ENCODE measurements around the gene SEC23A.
"Not testable (repeated sequence)": the region's sequence is repeated elsewhere in the genome, so short reads cannot be mapped to it uniquely, and the experiment has no call there.

Gene SEC23A

GRCh38 chr14:39114073-39114838 is 11.2 kb upstream of the SEC23A start, which contains the start of gene GEMIN2:
Gene GEMIN2, plus strand, starts transcription at chr14:39114323. Its CDS starts 16 bp downstream, at chr14:39114339.
- Histone ChIP-seq H4K20me1 (no peaks in the 10 kb centered on the region), H3K4me2 (peak within 1 kb of the TSS; percentile 66 to 97 (median 86)), H3K27me3 (no peaks in the 10 kb centered on the region), H3K36me3 (peaks cover 12 to 23% (median 20%) of the 10 kb centered on the region in 11 experiments; a peak in 21 of 22 replicates), H3K9ac (peak within 1 kb of the TSS; percentile 73 to 86 (median 80)), H3K4me3 (peak within 1 kb of the TSS; percentile 69 to 87 (median 78)), H3K9me3 (replicated peaks in 1 of 11) (no peaks in the 10 kb centered on the region), H3K4me1 (peaks cover 11 to 21% (median 17%) of the 10 kb centered on the region in 10 experiments), H3K27ac (peak within 1 kb of the TSS; percentile 48 to 81 (median 73))
- no peak for TF ChIP-seq Cebpa-rat (IDR thresholded peaks at IDR 0.05)

GRCh38 chr14:39113685-39114072 is 10.6 kb upstream of the SEC23A start:
- Histone ChIP-seq H3K27ac (peak overlapping the region; percentile 48 to 81 (median 73)), H3K4me1 (peaks cover 11 to 21% (median 17%) of the 10 kb centered on the region in 10 experiments)

GRCh38 chr14:39109893-39110715 is 7.1 kb upstream of the SEC23A start:
- no peaks in the 10 kb centered on the region for H3K9me3 ChIP-seq (replicated peaks in 1 of 11)
- H3K36me3 ChIP-seq: no peaks in the 10 kb centered on the region
- H3K27ac ChIP-seq: no peak overlapping the region
- H3K9ac ChIP-seq: no peak overlapping the region
- H3K4me2 ChIP-seq: no peak overlapping the region
- peaks cover 5 to 15% (median 11%) of the 10 kb centered on the region in 10 experiments for H3K4me1 ChIP-seq
- no peak overlapping the region for H3K4me3 ChIP-seq
- H3K27me3 ChIP-seq: no peaks in the 10 kb centered on the region
- no peaks in the 10 kb centered on the region for H4K20me1 ChIP-seq
- no peak for TF ChIP-seq Cebpa-rat (IDR thresholded peaks at IDR 0.05)

More at GRCh38 chr14:39113685-39114072, 10.6 kb upstream of the SEC23A start:
- TF ChIP-seq Cebpa-rat (IDR thresholded peaks at IDR 0.05): no peak
- Histone ChIP-seq H3K36me3 (peaks cover 6 to 17% (median 14%) of the 10 kb centered on the region in 11 experiments; a peak in 20 of 22 replicates), H3K27me3 (no peaks in the 10 kb centered on the region), H3K9me3 (replicated peaks in 1 of 11) (no peaks in the 10 kb centered on the region), H3K9ac (peak overlapping the region; percentile 73 to 86 (median 80); a peak in 21 of 22 replicates), H3K4me3 (peak overlapping the region; percentile 69 to 87 (median 78)), H4K20me1 (no peaks in the 10 kb centered on the region), H3K4me2 (peak overlapping the region; percentile 66 to 97 (median 86))

DNA sequence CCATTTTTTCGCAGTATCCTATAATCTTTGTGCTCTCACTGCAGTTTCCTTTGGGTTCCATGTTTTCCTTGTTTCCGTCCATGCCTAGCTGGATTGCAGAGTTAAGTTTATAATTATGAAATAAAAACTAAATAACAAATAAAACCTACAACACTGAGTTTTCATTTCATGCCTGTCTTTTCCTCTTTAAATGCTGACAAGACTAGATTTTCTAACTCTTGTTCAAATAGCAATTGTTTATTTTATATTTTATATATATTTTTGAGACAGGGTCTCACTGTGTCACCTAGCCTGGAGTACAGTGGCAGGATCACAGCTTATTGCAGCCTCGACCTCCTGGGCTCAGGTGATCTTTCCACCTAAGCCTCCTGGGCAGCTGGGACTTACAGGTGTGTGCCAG is 5.8 kb upstream of the SEC23A start:
- Histone ChIP-seq H3K4me1 (peaks cover 11 to 20% (median 15%) of the 10 kb centered on the region in 10 experiments), H3K4me2 (no peak overlapping the region), H3K9ac (no peak overlapping the region), H3K27me3 (no peaks in the 10 kb centered on the region), H3K9me3 (replicated peaks in 1 of 11) (no peaks in the 10 kb centered on the region), H4K20me1 (no peaks in the 10 kb centered on the region), H3K4me3 (no peak overlapping the region), H3K36me3 (no peaks in the 10 kb centered on the region), H3K27ac (no peak overlapping the region)
- TF ChIP-seq Cebpa-rat (IDR thresholded peaks at IDR 0.05): no peak

DNA sequence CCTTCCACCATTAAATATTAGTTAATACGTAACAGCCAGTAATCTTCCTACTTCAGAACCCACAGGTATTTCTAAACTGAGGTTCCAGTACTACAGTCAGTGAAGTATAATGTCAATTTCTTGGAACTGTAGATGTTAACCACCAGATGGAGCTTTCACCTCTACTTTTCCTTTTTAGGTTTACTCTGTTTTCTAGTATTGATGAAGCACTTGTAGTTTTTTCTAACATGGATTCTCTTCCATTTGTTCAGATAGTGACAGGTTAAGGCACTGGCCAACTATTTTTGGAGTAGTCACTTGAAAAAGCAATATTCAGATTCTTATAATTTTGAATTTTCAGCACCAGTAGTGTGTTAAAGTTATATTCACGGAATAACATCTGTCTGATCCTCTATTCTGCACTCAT is 4.6 kb upstream of the SEC23A start:
- H3K36me3 ChIP-seq: no peaks in the 10 kb centered on the region
- peaks cover 10 to 14% (median 12%) of the 10 kb centered on the region in 10 experiments for H3K4me1 ChIP-seq
- no peak overlapping the region for H3K4me2 ChIP-seq
- no peak overlapping the region for H3K4me3 ChIP-seq
- H3K9me3 ChIP-seq (replicated peaks in 1 of 11): no peaks in the 10 kb centered on the region
- H3K27me3 ChIP-seq: no peaks in the 10 kb centered on the region
- no peak overlapping the region for H3K27ac ChIP-seq
- no peak for TF ChIP-seq Cebpa-rat (IDR thresholded peaks at IDR 0.05)
- no peaks in the 10 kb centered on the region for H4K20me1 ChIP-seq
- H3K9ac ChIP-seq: no peak overlapping the region

GRCh38 chr14:39104078-39104801 is 1.2 kb upstream of the SEC23A start:
- not testable (repeated sequence) for H3K27me3 ChIP-seq; H4K20me1 ChIP-seq; H3K36me3 ChIP-seq; H3K9me3 ChIP-seq (replicated peaks in 1 of 11)
- Histone ChIP-seq H3K9ac (peak overlapping the region; percentile 92 to 95 (median 93)), H3K4me1 (peaks cover 19 to 38% (median 24%) of the 10 kb centered on the region in 10 experiments), H3K4me3 (peak overlapping the region; percentile 83 to 96 (median 90)), H3K4me2 (peak overlapping the region; percentile 76 to 95 (median 87)), H3K27ac (peak overlapping the region; percentile 86 to 94 (median 93); a peak in 20 of 22 replicates)

GRCh38 chr14:39102265-39102968 is 618 bp downstream of the SEC23A start:
- peak overlapping the region; percentile 83 to 96 (median 90) for H3K4me3 ChIP-seq
- TF ChIP-seq Cebpa-rat (IDR thresholded peaks at IDR 0.05): no peak
- H3K4me1 ChIP-seq: peaks cover 20 to 47% (median 27%) of the 10 kb centered on the region in 10 experiments
- H3K9ac ChIP-seq: peak overlapping the region; percentile 92 to 95 (median 93)
- peak overlapping the region; percentile 69 to 93 (median 86) for H3K4me2 ChIP-seq
- peaks cover 0 to 24% (median 4%) of the 10 kb centered on the region in 11 experiments; a peak in 8 of 22 replicates for H4K20me1 ChIP-seq
- peak overlapping the region; percentile 86 to 94 (median 93) for H3K27ac ChIP-seq
- H3K36me3 ChIP-seq: no peaks in the 10 kb centered on the region
- no peaks in the 10 kb centered on the region for H3K27me3 ChIP-seq
- H3K9me3 ChIP-seq (replicated peaks in 1 of 11): no peaks in the 10 kb centered on the region

DNA sequence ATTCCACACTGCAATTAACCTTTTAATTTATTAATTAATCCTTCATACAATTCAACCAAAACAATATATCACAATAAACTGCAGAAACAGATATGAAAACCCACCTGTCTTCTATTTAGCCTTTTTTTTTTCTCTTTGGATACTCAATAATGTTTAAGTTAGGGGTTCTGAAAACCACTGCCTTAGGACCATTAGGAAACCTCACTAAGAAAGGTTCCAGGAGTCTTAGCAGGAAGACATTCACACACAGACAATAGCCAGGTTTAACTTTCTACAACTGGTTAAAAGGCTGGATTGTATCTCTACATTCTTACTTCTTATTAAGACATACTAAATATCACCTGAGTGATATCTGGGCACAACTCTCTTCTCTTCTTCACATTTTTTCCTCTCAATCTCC is 3.3 kb downstream of the SEC23A start:
- Histone ChIP-seq H3K4me1 (peaks cover 18 to 47% (median 26%) of the 10 kb centered on the region in 10 experiments), H3K4me3 (no peak overlapping the region), H3K36me3 (peaks cover 15 to 25% (median 17%) of the 10 kb centered on the region in 11 experiments), H3K27me3 (no peaks in the 10 kb centered on the region), H3K9me3 (replicated peaks in 1 of 11) (no peaks in the 10 kb centered on the region), H3K4me2 (peak overlapping the region in 2 of 11 experiments; percentile 6 to 7; a peak in 1 of 22 replicates), H4K20me1 (peaks cover 0 to 38% (median 8%) of the 10 kb centered on the region in 11 experiments; a peak in 8 of 22 replicates), H3K9ac (no peak overlapping the region), H3K27ac (no peak overlapping the region)
- TF ChIP-seq Cebpa-rat (IDR thresholded peaks at IDR 0.05): no peak

- H3K4me2 ChIP-seq; H3K27me3 ChIP-seq; H3K27ac ChIP-seq; H3K9ac ChIP-seq; H3K4me3 ChIP-seq; H3K9me3 ChIP-seq (replicated peaks in 1 of 11): not testable (repeated sequence)
- peaks cover 12 to 42% (median 20%) of the 10 kb centered on the region in 10 experiments for H3K4me1 ChIP-seq
- H4K20me1 ChIP-seq: peaks cover 0 to 38% (median 8%) of the 10 kb centered on the region in 11 experiments; a peak in 8 of 22 replicates
- H3K36me3 ChIP-seq: peaks cover 19 to 29% (median 21%) of the 10 kb centered on the region in 11 experiments
Observed at GRCh38 chr14:39099215-39099614, 3.8 kb downstream of the SEC23A start.
